ENCODE results near the gene L1CAM.

L1CAM gene

GRCh38 chrX:153906126-153906917, 20.3 kb upstream of the L1CAM start:
- Histone ChIP-seq H3K9ac (ENCODE audit: low read depth, low read length) (no peak overlapping the region), H3K4me3 (ENCODE audit: low read depth, low read length) (no peak overlapping the region), H3K36me3 (ENCODE audit: control insufficient read depth, insufficient read depth, low read length) (no peaks in the 10 kb centered on the region), H3K27me3 (ENCODE audit: control insufficient read depth, insufficient read depth, low read length) (no peaks in the 10 kb centered on the region), H3K4me1 (ENCODE audit: control insufficient read depth, insufficient read depth, low read length) (no peaks in the 10 kb centered on the region), H3K9me3 (ENCODE audit: control insufficient read depth, insufficient read depth, low read length) (peaks cover 4% of the 10 kb centered on the region)

- peaks cover 4% of the 10 kb centered on the region for H3K9me3 ChIP-seq (ENCODE audit: control insufficient read depth, insufficient read depth, low read length)
- no peaks in the 10 kb centered on the region for H3K36me3 ChIP-seq (ENCODE audit: control insufficient read depth, insufficient read depth, low read length)
- H3K9ac ChIP-seq (ENCODE audit: low read depth, low read length) = no peak overlapping the region
- no peaks in the 10 kb centered on the region for H3K4me1 ChIP-seq (ENCODE audit: control insufficient read depth, insufficient read depth, low read length)
- H3K27me3 ChIP-seq (ENCODE audit: control insufficient read depth, insufficient read depth, low read length) = no peaks in the 10 kb centered on the region
- H3K4me3 ChIP-seq (ENCODE audit: low read depth, low read length) = no peak overlapping the region
Observed at GRCh38 chrX:153905481-153906095, 19.6 kb upstream of the L1CAM start.

- Histone ChIP-seq H3K4me1 (ENCODE audit: control insufficient read depth, insufficient read depth, low read length) (no peaks in the 10 kb centered on the region), H3K9me3 (ENCODE audit: control insufficient read depth, insufficient read depth, low read length) (peaks cover 4% of the 10 kb centered on the region), H3K4me3 (ENCODE audit: low read depth, low read length) (no peak within 1 kb of the TSS), H3K9ac (ENCODE audit: low read depth, low read length) (no peak within 1 kb of the TSS), H3K36me3 (ENCODE audit: control insufficient read depth, insufficient read depth, low read length) (no peaks in the 10 kb centered on the region), H3K27me3 (ENCODE audit: control insufficient read depth, insufficient read depth, low read length) (no peaks in the 10 kb centered on the region)
Observed at GRCh38 chrX:153903991-153904957, 18.3 kb upstream of the L1CAM start, which contains the start of gene AVPR2. AVPR2 (plus strand) TSS chrX:153904673; CDS start chrX:153905146, 473 bp downstream.

- H3K9ac ChIP-seq (ENCODE audit: low read depth, low read length) = no peak overlapping the region
- H3K27me3 ChIP-seq (ENCODE audit: control insufficient read depth, insufficient read depth, low read length) = no peaks in the 10 kb centered on the region
- no peaks in the 10 kb centered on the region for H3K36me3 ChIP-seq (ENCODE audit: control insufficient read depth, insufficient read depth, low read length)
- no peak overlapping the region for H3K4me3 ChIP-seq (ENCODE audit: low read depth, low read length)
- H3K9me3 ChIP-seq (ENCODE audit: control insufficient read depth, insufficient read depth, low read length) = peaks cover 4% of the 10 kb centered on the region
- no peaks in the 10 kb centered on the region for H3K4me1 ChIP-seq (ENCODE audit: control insufficient read depth, insufficient read depth, low read length)
Observed at GRCh38 chrX:153903238-153903980, 17.4 kb upstream of the L1CAM start.

GRCh38 chrX:153902385-153902784, 16.4 kb upstream of the L1CAM start:
- no peaks in the 10 kb centered on the region for H3K9me3 ChIP-seq (ENCODE audit: control insufficient read depth, insufficient read depth, low read length)
- no peaks in the 10 kb centered on the region for H3K27me3 ChIP-seq (ENCODE audit: control insufficient read depth, insufficient read depth, low read length)
- H3K36me3 ChIP-seq (ENCODE audit: control insufficient read depth, insufficient read depth, low read length) = no peaks in the 10 kb centered on the region
- H3K4me3 ChIP-seq (ENCODE audit: low read depth, low read length) = no peak overlapping the region
- H3K4me1 ChIP-seq (ENCODE audit: control insufficient read depth, insufficient read depth, low read length) = no peaks in the 10 kb centered on the region
- no peak overlapping the region for H3K9ac ChIP-seq (ENCODE audit: low read depth, low read length)

- Histone ChIP-seq H3K9me3 (ENCODE audit: control insufficient read depth, insufficient read depth, low read length) (no peaks in the 10 kb centered on the region), H3K9ac (ENCODE audit: low read depth, low read length) (no peak overlapping the region)
Observed at GRCh38 chrX:153901753-153902140, 15.8 kb upstream of the L1CAM start.

GRCh38 chrX:153900831-153901752, 15.1 kb upstream of the L1CAM start:
- no peaks in the 10 kb centered on the region for H3K9me3 ChIP-seq (ENCODE audit: control insufficient read depth, insufficient read depth, low read length)
- no peaks in the 10 kb centered on the region for H3K4me1 ChIP-seq (ENCODE audit: control insufficient read depth, insufficient read depth, low read length)
- H3K27me3 ChIP-seq (ENCODE audit: control insufficient read depth, insufficient read depth, low read length) = no peaks in the 10 kb centered on the region
- no peak overlapping the region for H3K4me3 ChIP-seq (ENCODE audit: low read depth, low read length)
- H3K36me3 ChIP-seq (ENCODE audit: control insufficient read depth, insufficient read depth, low read length) = no peaks in the 10 kb centered on the region
- no peak overlapping the region for H3K9ac ChIP-seq (ENCODE audit: low read depth, low read length)

More at GRCh38 chrX:153901753-153902140, 15.8 kb upstream of the L1CAM start:
- Histone ChIP-seq H3K36me3 (ENCODE audit: control insufficient read depth, insufficient read depth, low read length) (no peaks in the 10 kb centered on the region), H3K27me3 (ENCODE audit: control insufficient read depth, insufficient read depth, low read length) (no peaks in the 10 kb centered on the region), H3K4me1 (ENCODE audit: control insufficient read depth, insufficient read depth, low read length) (no peaks in the 10 kb centered on the region), H3K4me3 (ENCODE audit: low read depth, low read length) (no peak overlapping the region)

GRCh38 chrX:153897899-153898298, 11.9 kb upstream of the L1CAM start:
- no peaks in the 10 kb centered on the region for H3K9me3 ChIP-seq (ENCODE audit: control insufficient read depth, insufficient read depth, low read length)
- no peaks in the 10 kb centered on the region for H3K27me3 ChIP-seq (ENCODE audit: control insufficient read depth, insufficient read depth, low read length)
- H3K36me3 ChIP-seq (ENCODE audit: control insufficient read depth, insufficient read depth, low read length) = no peaks in the 10 kb centered on the region
- no peak overlapping the region for H3K4me3 ChIP-seq (ENCODE audit: low read depth, low read length)
- H3K9ac ChIP-seq (ENCODE audit: low read depth, low read length) = no peak overlapping the region
- H3K4me1 ChIP-seq (ENCODE audit: control insufficient read depth, insufficient read depth, low read length) = no peaks in the 10 kb centered on the region

GRCh38 chrX:153889123-153889522, 3.1 kb upstream of the L1CAM start:
- no peak overlapping the region for H3K9ac ChIP-seq (ENCODE audit: low read depth, low read length)
- H3K4me1 ChIP-seq (ENCODE audit: control insufficient read depth, insufficient read depth, low read length) = peaks cover 2% of the 10 kb centered on the region
- peaks cover 7% of the 10 kb centered on the region for H3K27me3 ChIP-seq (ENCODE audit: control insufficient read depth, insufficient read depth, low read length)
- no peaks in the 10 kb centered on the region for H3K9me3 ChIP-seq (ENCODE audit: control insufficient read depth, insufficient read depth, low read length)
- H3K36me3 ChIP-seq (ENCODE audit: control insufficient read depth, insufficient read depth, low read length) = no peaks in the 10 kb centered on the region
- H3K4me3 ChIP-seq (ENCODE audit: low read depth, low read length) = no peak overlapping the region

GRCh38 chrX:153888344-153888743, 2.4 kb upstream of the L1CAM start:
- H3K4me3 ChIP-seq (ENCODE audit: low read depth, low read length) = no peak overlapping the region
- no peaks in the 10 kb centered on the region for H3K36me3 ChIP-seq (ENCODE audit: control insufficient read depth, insufficient read depth, low read length)
- H3K9me3 ChIP-seq (ENCODE audit: control insufficient read depth, insufficient read depth, low read length) = no peaks in the 10 kb centered on the region

More at GRCh38 chrX:153888344-153888743, 2.4 kb upstream of the L1CAM start:
- H3K9ac ChIP-seq (ENCODE audit: low read depth, low read length) = no peak overlapping the region
- H3K4me1 ChIP-seq (ENCODE audit: control insufficient read depth, insufficient read depth, low read length) = peaks cover 2% of the 10 kb centered on the region
- peaks cover 7% of the 10 kb centered on the region for H3K27me3 ChIP-seq (ENCODE audit: control insufficient read depth, insufficient read depth, low read length)
